ENCODE results near the gene MAP6.
"Not testable (repeated sequence)": the region's sequence is repeated elsewhere in the genome, so short reads cannot be mapped to it uniquely, and the experiment has no call there.

The MAP6 gene

DNA sequence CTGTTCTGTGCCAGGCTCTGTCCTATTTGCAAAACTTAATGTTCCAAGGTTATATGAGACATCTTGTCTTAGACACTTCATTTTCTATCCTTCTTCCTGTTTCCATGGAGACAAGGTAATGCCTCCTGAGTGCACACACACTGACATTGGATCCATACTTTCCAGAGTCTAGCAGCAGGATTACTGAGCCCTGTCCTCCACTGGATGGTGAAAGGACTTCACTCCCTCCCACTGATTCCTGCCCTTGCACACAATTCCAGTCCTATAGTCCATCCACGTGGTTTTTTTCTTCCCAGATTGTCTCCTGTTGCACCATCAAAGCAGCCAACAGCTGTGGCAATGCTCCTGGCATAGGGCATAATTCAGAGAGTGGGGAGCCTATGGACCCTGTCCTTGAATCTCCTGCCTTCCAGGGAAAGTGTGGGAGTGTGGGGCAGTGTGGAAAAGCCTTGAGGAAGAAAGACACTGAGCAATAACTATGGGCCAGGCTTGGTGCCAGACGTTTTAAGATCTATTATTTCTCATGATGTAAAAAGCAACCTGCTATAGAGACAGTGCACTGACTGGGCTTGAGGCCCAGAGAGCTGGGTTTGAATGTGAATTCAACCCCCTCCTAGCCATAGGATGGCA lies 75.4 kb downstream of the MAP6 start:
- no peak for DNase-seq (ENCODE audit: low read depth in 2 of 3, low spot score in 2 of 3)

DNA sequence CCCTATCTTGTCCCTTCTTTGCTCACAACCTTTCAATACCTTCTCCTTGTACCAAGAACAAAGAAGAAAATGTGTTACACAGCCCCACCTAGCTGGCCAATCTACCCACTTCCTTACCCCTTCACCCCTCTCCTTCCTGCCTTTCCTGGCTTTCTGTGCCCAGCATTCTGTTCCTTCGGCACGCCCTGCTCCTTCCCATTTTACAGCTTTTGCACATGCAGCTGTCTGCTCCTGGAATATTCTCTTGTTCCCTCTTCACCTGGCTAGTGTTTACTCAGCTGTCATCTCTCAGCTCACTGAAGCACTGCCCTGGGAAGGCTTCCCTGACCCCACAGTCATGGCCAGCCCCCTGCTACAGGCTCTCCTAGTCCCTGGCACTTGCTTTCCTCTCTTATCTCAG lies 76.1 kb downstream of the MAP6 start:
- DNase-seq (ENCODE audit: low read depth in 2 of 3, low spot score in 2 of 3): no peak

DNA sequence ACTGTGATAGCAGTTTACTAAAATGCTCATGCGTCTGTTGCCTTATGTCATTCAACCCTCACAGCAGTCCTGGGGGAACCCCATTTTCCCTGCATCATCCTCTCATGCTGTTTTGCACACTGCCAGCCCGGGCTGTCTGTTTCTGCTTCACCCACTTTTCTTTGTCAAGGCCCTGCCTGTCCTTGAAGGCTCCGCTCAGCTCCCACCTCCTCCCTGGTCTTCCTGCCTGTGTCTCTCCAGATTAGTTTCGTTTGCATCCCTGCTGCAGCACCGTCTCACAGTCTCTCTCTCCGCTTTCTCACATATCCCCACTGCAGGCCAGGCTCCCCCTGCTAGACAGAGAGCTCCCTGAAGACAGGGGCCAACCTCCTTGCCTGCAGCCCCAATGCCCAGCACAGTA lies 76.9 kb downstream of the MAP6 start:
- no peak for DNase-seq (ENCODE audit: low read depth in 2 of 3, low spot score in 2 of 3)

- DNase-seq (ENCODE audit: low read depth in 2 of 3, low spot score in 2 of 3): no peak
These were observed 77.5 kb downstream of the MAP6 start for GRCh38 chr11:75591371-75591770.

- DNase-seq (ENCODE audit: low read depth in 2 of 3, low spot score in 2 of 3): no peak
These were observed 78.9 kb downstream of the MAP6 start for GRCh38 chr11:75589933-75590332.

DNA sequence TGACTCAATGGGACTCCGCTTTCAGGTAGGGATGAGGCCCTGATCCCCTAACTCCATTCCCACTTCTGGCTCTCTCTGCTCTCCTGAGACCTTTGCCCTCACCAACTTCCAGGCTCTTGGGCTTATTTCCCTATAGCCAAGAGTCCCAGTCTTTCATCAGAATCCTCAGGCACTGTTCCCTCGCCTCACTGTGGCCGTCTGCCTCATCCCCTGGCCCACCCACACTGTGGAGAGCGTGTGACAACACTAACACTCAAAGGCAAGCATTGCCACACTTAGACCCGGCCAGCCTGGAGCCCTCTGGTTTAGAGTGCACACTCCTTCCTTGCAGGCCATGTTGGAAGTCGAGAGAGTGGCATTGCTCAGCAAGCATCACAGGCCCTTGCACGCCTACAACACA lies 79.8 kb downstream of the MAP6 start:
- no peak for DNase-seq (ENCODE audit: low read depth in 2 of 3, low spot score in 2 of 3)

GRCh38 chr11:75588051-75588481 lies 80.8 kb downstream of the MAP6 start:
- DNase-seq (ENCODE audit: low read depth in 2 of 3, low spot score in 2 of 3): no peak

- DNase-seq (ENCODE audit: low read depth in 2 of 3, low spot score in 2 of 3): no peak
These were observed 82.4 kb downstream of the MAP6 start for GRCh38 chr11:75586395-75586794.

GRCh38 chr11:75585293-75585670 lies 83.6 kb downstream of the MAP6 start:
- DNase-seq (ENCODE audit: low read depth in 2 of 3, low spot score in 2 of 3): no peak

- DNase-seq (ENCODE audit: low read depth in 2 of 3, low spot score in 2 of 3): not testable (repeated sequence)
These were observed 84.1 kb downstream of the MAP6 start for GRCh38 chr11:75584659-75585292.

GRCh38 chr11:75583718-75584658 lies 84.8 kb downstream of the MAP6 start:
- DNase-seq (ENCODE audit: low read depth in 2 of 3, low spot score in 2 of 3): no peak

DNA sequence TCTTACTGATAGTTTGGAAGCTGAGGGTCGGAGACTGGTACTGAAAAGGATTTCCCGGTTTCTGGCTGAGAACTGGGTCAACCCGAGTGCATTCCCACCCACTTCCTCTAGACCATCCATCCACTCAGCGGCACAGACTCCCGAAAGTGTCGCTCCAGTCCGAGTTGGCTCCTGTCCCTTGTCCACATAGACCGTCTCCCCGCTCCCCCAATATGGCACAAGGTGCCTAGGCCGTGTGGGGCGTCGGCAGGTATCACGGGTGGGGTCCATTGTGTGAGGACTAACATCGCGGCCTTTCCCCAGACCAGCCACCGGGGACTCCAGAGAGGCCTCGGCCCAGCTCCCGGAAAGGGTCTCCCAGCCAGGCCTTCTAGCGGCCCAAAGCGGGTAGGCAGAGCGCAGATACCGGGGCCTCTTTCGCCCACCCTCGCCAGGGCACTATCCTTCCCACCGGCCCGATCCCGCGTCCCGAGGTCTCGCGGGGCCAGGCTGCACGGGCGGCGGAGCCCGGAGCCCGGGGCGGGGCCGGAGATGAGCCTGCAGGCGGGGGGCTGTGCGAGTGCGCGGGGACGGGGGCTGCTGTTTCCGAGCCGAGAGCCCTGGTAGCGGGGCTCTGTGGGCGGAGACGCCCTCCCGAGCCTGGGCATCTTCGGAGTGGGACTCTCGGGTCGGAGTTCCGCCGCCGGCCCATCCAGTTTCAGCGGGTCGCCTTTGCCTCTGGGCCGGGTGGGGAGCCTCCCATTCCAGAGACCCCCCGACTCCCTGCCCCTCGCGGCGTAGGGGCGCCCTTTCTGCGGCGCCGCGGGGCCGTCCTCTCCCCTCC lies 85.7 kb downstream of the MAP6 start:
- peak in 2 of 3 experiments; percentile 15 to 41 for DNase-seq (ENCODE audit: low read depth in 2 of 3, low spot score in 2 of 3)

- no peak for DNase-seq (ENCODE audit: low read depth in 2 of 3, low spot score in 2 of 3)
These were observed 86.3 kb downstream of the MAP6 start for GRCh38 chr11:75582506-75582894.

- DNase-seq (ENCODE audit: low read depth in 2 of 3, low spot score in 2 of 3): no peak
These were observed 89.0 kb downstream of the MAP6 start for GRCh38 chr11:75579841-75580240.

GRCh38 chr11:75578977-75579376 lies 89.9 kb downstream of the MAP6 start:
- DNase-seq (ENCODE audit: low read depth in 2 of 3, low spot score in 2 of 3): no peak

GRCh38 chr11:75577207-75577606 lies 91.6 kb downstream of the MAP6 start:
- peak in 1 of 3 experiments; percentile 29 for DNase-seq (ENCODE audit: low read depth in 2 of 3, low spot score in 2 of 3)

DNA sequence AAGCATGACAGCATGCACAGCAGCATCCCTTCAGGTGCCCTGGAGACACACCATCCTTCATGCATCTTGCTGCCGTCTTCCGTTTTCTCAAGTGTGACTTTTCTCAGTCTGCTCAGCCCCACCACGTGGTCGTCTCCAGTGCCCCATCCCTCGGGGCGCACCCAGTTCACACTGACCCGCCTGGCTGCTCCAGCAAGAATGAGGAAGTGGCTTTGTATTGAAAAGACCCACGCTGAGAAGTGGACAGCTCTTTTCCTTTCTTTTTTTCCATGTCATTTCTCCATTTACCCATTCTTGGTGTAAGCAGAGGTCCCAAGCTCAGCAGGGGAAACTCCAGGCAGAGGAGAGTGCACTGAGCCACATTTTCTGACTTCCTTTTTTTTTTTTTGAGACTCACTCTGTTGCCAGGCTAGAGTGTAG lies 92.3 kb downstream of the MAP6 start:
- DNase-seq (ENCODE audit: low read depth in 2 of 3, low spot score in 2 of 3): no peak

- DNase-seq (ENCODE audit: low read depth in 2 of 3, low spot score in 2 of 3): no peak
These were observed 92.8 kb downstream of the MAP6 start for GRCh38 chr11:75576017-75576416.

GRCh38 chr11:75574698-75575602 lies 93.9 kb downstream of the MAP6 start:
- no peak for DNase-seq (ENCODE audit: low read depth in 2 of 3, low spot score in 2 of 3)

DNA sequence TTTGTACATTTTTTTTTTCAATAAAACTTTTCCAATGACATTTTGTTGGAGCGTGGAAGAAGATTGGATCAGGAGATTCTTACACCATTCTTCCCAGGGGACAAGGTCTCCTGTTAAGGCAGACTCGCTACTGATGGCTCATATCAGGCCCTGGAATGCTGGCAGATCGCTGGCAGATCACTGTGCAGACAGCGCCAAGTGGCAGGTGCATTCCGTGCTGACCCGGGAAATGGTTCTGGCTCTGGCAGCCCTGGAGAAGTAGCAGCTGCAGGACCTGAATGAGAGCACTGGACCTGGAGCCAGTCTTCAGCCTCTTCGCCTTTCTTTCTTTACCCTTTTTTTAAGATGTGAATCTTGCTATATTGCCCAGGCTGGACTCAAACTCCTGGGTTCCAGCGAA lies 96.1 kb downstream of the MAP6 start:
- no peak for DNase-seq (ENCODE audit: low read depth in 2 of 3, low spot score in 2 of 3)
